GM21723 (cell line): ENCODE measurements around the gene MGRN1.

Source experiments
- ATAC-seq: cut with Tn5 transposase; IDR thresholded peaks from one replicate; pipeline ENCODE4 v1.9.1; 2021; ENCODE audit warnings: mild to moderate bottlenecking, moderate library complexity; ENCODE audit not compliant: unreplicated experiment

The MGRN1 gene

GRCh38 chr16:4695473-4696171, 71.0 kb downstream of the MGRN1 start:
- ATAC-seq, result no peak

- no peak for ATAC-seq
Measured at GRCh38 chr16:4696172-4696904, 71.7 kb downstream of the MGRN1 start.

GRCh38 chr16:4696905-4697847, 72.5 kb downstream of the MGRN1 start:
- no peak for ATAC-seq

GRCh38 chr16:4697848-4698291, 73.2 kb downstream of the MGRN1 start:
- no peak for ATAC-seq

- no peak for ATAC-seq
Measured at GRCh38 chr16:4698321-4699045, 73.9 kb downstream of the MGRN1 start.

GRCh38 chr16:4699046-4699556, 74.5 kb downstream of the MGRN1 start:
- ATAC-seq, result no peak

- no peak for ATAC-seq
Measured at GRCh38 chr16:4700380-4700996, 75.9 kb downstream of the MGRN1 start.

GRCh38 chr16:4700997-4701743, 76.5 kb downstream of the MGRN1 start:
- no peak for ATAC-seq

GRCh38 chr16:4701791-4702465, 77.3 kb downstream of the MGRN1 start:
- ATAC-seq, result no peak

- no peak for ATAC-seq
Measured at GRCh38 chr16:4702466-4702808, 77.8 kb downstream of the MGRN1 start.

GRCh38 chr16:4703906-4704305, 79.3 kb downstream of the MGRN1 start:
- ATAC-seq, result no peak

- ATAC-seq, result no peak
Measured at GRCh38 chr16:4704491-4704890, 79.9 kb downstream of the MGRN1 start.

- no peak for ATAC-seq
Measured at GRCh38 chr16:4704913-4705312, 80.3 kb downstream of the MGRN1 start.

GRCh38 chr16:4706871-4707270, 82.2 kb downstream of the MGRN1 start:
- ATAC-seq, result no peak

GRCh38 chr16:4709481-4709880, 84.9 kb downstream of the MGRN1 start:
- ATAC-seq, result no peak

- ATAC-seq, result no peak
Measured at GRCh38 chr16:4713663-4714501, 89.3 kb downstream of the MGRN1 start.

GRCh38 chr16:4714996-4715395, 90.4 kb downstream of the MGRN1 start:
- no peak for ATAC-seq

GRCh38 chr16:4718466-4718865, 93.8 kb downstream of the MGRN1 start:
- no peak for ATAC-seq
